GM18507 (cell line): ENCODE results near the gene STOML1.
"Not testable (repeated sequence)": the region's sequence is repeated elsewhere in the genome, so short reads cannot be mapped to it uniquely, and the experiment has no call there.

Source experiments
- DNase-seq: peaks from one replicate; pipeline ENCODE4 v3.0.0; 2011; ENCODE audit warnings: low read depth; ENCODE audit not compliant: insufficient read length; ENCODE audit errors: extremely low spot score
- FAIRE-seq: peaks from 2 replicates; lab custom pipeline; 2011; peaks lifted over from hg19 to GRCh38; lab: Jason Lieb, UNC

STOML1 gene

GRCh38 chr15:73989001-73989798 is 2.9 kb downstream of the STOML1 start:
- DNase-seq: no peak

GRCh38 chr15:73988445-73988969 is 3.6 kb downstream of the STOML1 start:
- DNase-seq (no peak), FAIRE-seq (no peak)

More at GRCh38 chr15:73989001-73989798, 2.9 kb downstream of the STOML1 start:
- no peak for FAIRE-seq

- DNase-seq (no peak), FAIRE-seq (peak; percentile 57)
Measured at GRCh38 chr15:73987681-73988444, 4.2 kb downstream of the STOML1 start.

GRCh38 chr15:73987250-73987649 is 4.8 kb downstream of the STOML1 start:
- DNase-seq: no peak
- FAIRE-seq: no peak

- FAIRE-seq: no peak
- no peak for DNase-seq
Measured at GRCh38 chr15:73986776-73987056, 5.4 kb downstream of the STOML1 start.

GRCh38 chr15:73986055-73986775 is 5.9 kb downstream of the STOML1 start:
- DNase-seq (no peak), FAIRE-seq (no peak)

GRCh38 chr15:73985101-73985873 is 6.8 kb downstream of the STOML1 start:
- DNase-seq (no peak), FAIRE-seq (no peak)

- DNase-seq (no peak), FAIRE-seq (no peak)
Measured at GRCh38 chr15:73984208-73984979, 7.7 kb downstream of the STOML1 start.

- FAIRE-seq (no peak), DNase-seq (no peak)
Measured at GRCh38 chr15:73983773-73984172, 8.3 kb downstream of the STOML1 start.

GRCh38 chr15:73983211-73983727 is 8.8 kb downstream of the STOML1 start:
- FAIRE-seq (no peak), DNase-seq (no peak)

- peak; percentile 87 for FAIRE-seq
- no peak for DNase-seq
Measured at GRCh38 chr15:73982222-73982962, 9.7 kb downstream of the STOML1 start.

- DNase-seq (no peak), FAIRE-seq (peak; percentile 45)
Measured at GRCh38 chr15:73981761-73982221, 10.3 kb downstream of the STOML1 start.

GRCh38 chr15:73979636-73980035 is 12.5 kb downstream of the STOML1 start:
- no peak for FAIRE-seq
- DNase-seq: no peak

GRCh38 chr15:73978896-73979295 is 13.2 kb downstream of the STOML1 start:
- no peak for FAIRE-seq
- DNase-seq: no peak

- DNase-seq, FAIRE-seq: not testable (repeated sequence)
Measured at GRCh38 chr15:73975440-73976125, 16.5 kb downstream of the STOML1 start.

GRCh38 chr15:73973683-73974200 is 18.4 kb downstream of the STOML1 start:
- not testable (repeated sequence) for DNase-seq

More at GRCh38 chr15:73973683-73974200, 18.4 kb downstream of the STOML1 start:
- not testable (repeated sequence) for FAIRE-seq
